SK-N-SH treated with all-trans-retinoic acid at 6 μM for 48 hours (cell line): Measurements from ENCODE around the gene IL3RA.
A peak's percentile ranks its signal among the peaks of the same experiment; 100 is the strongest.

Experiments used
- ATAC-seq: fragments of 200-7000 bp; cut with Tn5 transposase; 3 replicates; pipeline ENCODE4 v1.9.1; 2020; ENCODE audit warnings: mild to moderate bottlenecking, moderate library complexity
- ARNTL ChIP-seq: fragments of 450-650 bp; formaldehyde crosslinking; IDR thresholded peaks from 2 replicates; pipeline ENCODE4 v1.5.0; 2020; ENCODE audit warnings: low read depth, mild to moderate bottlenecking, moderate library complexity, borderline replicate concordance
- BACH2 ChIP-seq: fragments of 250-450 bp; sonication (Bioruptor Pico); IDR thresholded peaks from 2 replicates; pipeline ENCODE4 v1.9.0; 2021; ENCODE audit warnings: mild to moderate bottlenecking, borderline replicate concordance
- CREB5 ChIP-seq: fragments of 250-450 bp; sonication (Bioruptor Pico); IDR thresholded peaks from 2 replicates; pipeline ENCODE4 v1.5.1; 2020; ENCODE audit warnings: low read depth, mild to moderate bottlenecking, moderate library complexity
- CSDC2 ChIP-seq: fragments of 250-450 bp; sonication (Bioruptor Pico); IDR thresholded peaks from 2 replicates; pipeline ENCODE4 v1.5.0; 2020; ENCODE audit warnings: mild to moderate bottlenecking, moderate library complexity
- CSRNP3 ChIP-seq: fragments of 250-450 bp; sonication (Bioruptor Pico); IDR thresholded peaks from 2 replicates; pipeline ENCODE4 v1.5.1; 2021; ENCODE audit warnings: mild to moderate bottlenecking, moderate library complexity
- ESRRG ChIP-seq: fragments of 250-450 bp; sonication (Bioruptor Pico); IDR thresholded peaks from 2 replicates; pipeline ENCODE4 v1.6.1; 2021; ENCODE audit warnings: mild to moderate bottlenecking
- GLIS3 ChIP-seq: fragments of 250-450 bp; sonication (Bioruptor Pico); IDR thresholded peaks from 2 replicates; pipeline ENCODE4 v1.5.0; 2020; ENCODE audit warnings: mild to moderate bottlenecking, moderate library complexity
- ISL1 ChIP-seq: fragments of 250-450 bp; sonication (Bioruptor Pico); IDR thresholded peaks from 2 replicates; pipeline ENCODE4 v2.1.2; 2022; ENCODE audit warnings: mild to moderate bottlenecking, moderate library complexity
- OSR1 ChIP-seq: fragments of 250-450 bp; sonication (Bioruptor Pico); IDR thresholded peaks from 2 replicates; pipeline ENCODE4 v1.8.0; 2022; ENCODE audit warnings: moderate library complexity, mild to moderate bottlenecking, inconsistent platforms
- PPARA ChIP-seq: fragments of 250-450 bp; sonication (Bioruptor Pico); IDR thresholded peaks from 2 replicates; pipeline ENCODE4 v1.5.0; 2020; ENCODE audit warnings: mild to moderate bottlenecking, borderline replicate concordance
- RARB ChIP-seq: fragments of 250-450 bp; sonication (Bioruptor Pico); IDR thresholded peaks from 2 replicates; pipeline ENCODE4 v1.8.0; 2021; ENCODE audit warnings: mild to moderate bottlenecking, moderate library complexity
- SNAI2 ChIP-seq: fragments of 250-450 bp; sonication (Bioruptor Pico); IDR thresholded peaks from 2 replicates; pipeline ENCODE4 v1.5.0; 2020; ENCODE audit warnings: mild to moderate bottlenecking, moderate library complexity
- TCF4 ChIP-seq: fragments of 250-450 bp; sonication (Bioruptor Pico); IDR thresholded peaks from 2 replicates; pipeline ENCODE4 v1.8.0; 2021; ENCODE audit warnings: mild to moderate bottlenecking, moderate library complexity, borderline replicate concordance
- TOX ChIP-seq: fragments of 250-450 bp; sonication (Bioruptor Pico); IDR thresholded peaks from 2 replicates; pipeline ENCODE4 v1.8.0; 2021; ENCODE audit warnings: mild to moderate bottlenecking, moderate library complexity, borderline replicate concordance
- ZC3H10 ChIP-seq: fragments of 250-450 bp; sonication (Bioruptor Pico); IDR thresholded peaks from 2 replicates; pipeline ENCODE4 v1.5.1; 2021; ENCODE audit warnings: mild to moderate bottlenecking, moderate library complexity
- ZFP3 ChIP-seq: fragments of 250-450 bp; sonication (Bioruptor Pico); IDR thresholded peaks from 2 replicates; pipeline ENCODE4 v1.5.0; 2020; ENCODE audit warnings: mild to moderate bottlenecking, moderate library complexity
- ZNF565 ChIP-seq: fragments of 450-650 bp; formaldehyde crosslinking; conservative IDR thresholded peaks from 2 replicates; pipeline ENCODE4 v1.5.0; 2020; ENCODE audit warnings: low read depth, mild to moderate bottlenecking, moderate library complexity
- ZNF70 ChIP-seq: fragments of 450-650 bp; formaldehyde crosslinking; IDR thresholded peaks from 2 replicates; pipeline ENCODE4 v1.5.0; 2020; ENCODE audit warnings: mild to moderate bottlenecking, moderate library complexity
- ZNF8 ChIP-seq: fragments of 450-650 bp; formaldehyde crosslinking; IDR thresholded peaks from 2 replicates; pipeline ENCODE4 v1.5.0; 2020; ENCODE audit warnings: mild to moderate bottlenecking, moderate library complexity
- TF ChIP-seq, protein P1 (sequence below): fragments of 250-450 bp; sonication (Bioruptor Pico); IDR thresholded peaks from 2 replicates; pipeline ENCODE4 v1.8.0; 2021; ENCODE audit warnings: low read depth, mild to moderate bottlenecking, moderate library complexity, borderline replicate concordance
- TF ChIP-seq, protein P2 (sequence below): fragments of 250-450 bp; sonication (Bioruptor Pico); IDR thresholded peaks from 2 replicates; pipeline ENCODE4 v1.8.0; 2020; ENCODE audit warnings: mild to moderate bottlenecking, moderate library complexity, borderline replicate concordance
- TF ChIP-seq, protein P3 (sequence below): fragments of 250-450 bp; sonication (Bioruptor Pico); IDR thresholded peaks from 2 replicates; pipeline ENCODE4 v1.5.0; 2020; ENCODE audit warnings: mild to moderate bottlenecking, moderate library complexity

Gene IL3RA

DNA sequence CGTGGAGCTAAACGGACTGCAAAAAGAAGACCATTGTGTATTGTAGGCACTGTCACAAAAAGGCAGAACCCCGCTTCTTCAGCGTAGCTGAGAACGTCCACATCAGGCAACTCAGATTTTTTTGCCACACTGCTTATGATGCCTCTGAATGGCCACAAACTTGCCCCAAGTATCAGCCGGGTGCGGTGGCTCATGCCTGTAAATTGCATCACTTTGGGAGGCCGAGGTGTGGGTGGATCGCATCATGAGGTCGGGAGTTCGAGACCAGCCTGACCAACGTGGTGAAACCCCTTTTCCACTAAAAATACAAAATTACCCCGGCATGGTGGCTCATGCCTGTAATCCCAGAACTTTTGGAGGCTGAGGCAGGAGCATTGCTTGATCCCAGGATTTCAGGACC is 14.9 kb upstream of the IL3RA start:
- ATAC-seq, result no peak
- TF ChIP-seq TCF4 (CRISPR knock-in tag) (no peak), ZNF8 (CRISPR knock-in tag) (no peak), OSR1 (no peak), CSDC2 (CRISPR knock-in tag) (no peak), PPARA (CRISPR knock-in tag) (no peak)

DNA sequence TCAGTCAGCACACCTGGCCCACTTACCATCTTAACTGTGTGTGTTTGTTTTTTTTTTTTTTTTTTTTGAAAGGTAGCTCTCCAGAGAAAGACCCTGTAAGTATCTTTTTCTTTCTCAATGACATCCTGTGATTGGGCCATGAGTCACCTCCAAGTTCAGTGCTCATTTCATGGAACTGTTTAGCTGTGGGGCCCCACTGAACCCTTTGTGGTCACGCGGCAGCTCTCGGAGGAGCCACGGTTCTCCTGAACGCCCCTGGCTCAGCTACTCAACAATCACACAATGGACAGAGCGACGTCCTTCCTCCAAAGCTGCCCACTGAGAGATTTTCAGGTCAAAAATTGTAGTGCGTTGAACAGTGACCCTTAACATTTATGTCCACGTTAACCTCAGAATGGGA is 14.2 kb upstream of the IL3RA start:
- no peak for ATAC-seq
- TF ChIP-seq, protein P1, sequence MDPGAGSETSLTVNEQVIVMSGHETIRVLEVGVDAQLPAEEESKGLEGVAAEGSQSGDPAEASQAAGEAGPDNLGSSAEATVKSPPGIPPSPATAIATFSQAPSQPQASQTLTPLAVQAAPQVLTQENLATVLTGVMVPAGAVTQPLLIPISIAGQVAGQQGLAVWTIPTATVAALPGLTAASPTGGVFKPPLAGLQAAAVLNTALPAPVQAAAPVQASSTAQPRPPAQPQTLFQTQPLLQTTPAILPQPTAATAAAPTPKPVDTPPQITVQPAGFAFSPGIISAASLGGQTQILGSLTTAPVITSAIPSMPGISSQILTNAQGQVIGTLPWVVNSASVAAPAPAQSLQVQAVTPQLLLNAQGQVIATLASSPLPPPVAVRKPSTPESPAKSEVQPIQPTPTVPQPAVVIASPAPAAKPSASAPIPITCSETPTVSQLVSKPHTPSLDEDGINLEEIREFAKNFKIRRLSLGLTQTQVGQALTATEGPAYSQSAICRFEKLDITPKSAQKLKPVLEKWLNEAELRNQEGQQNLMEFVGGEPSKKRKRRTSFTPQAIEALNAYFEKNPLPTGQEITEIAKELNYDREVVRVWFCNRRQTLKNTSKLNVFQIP (CRISPR knock-in tag), result no peak
- TF ChIP-seq GLIS3 (CRISPR knock-in tag) (no peak), BACH2 (CRISPR knock-in tag) (no peak), CSRNP3 (CRISPR knock-in tag) (no peak), TOX (no peak), OSR1 (no peak), ZNF565 (CRISPR knock-in tag) (no peak), ESRRG (CRISPR knock-in tag) (no peak), ZC3H10 (no peak), ISL1 (no peak), TCF4 (CRISPR knock-in tag) (no peak), ZNF70 (CRISPR knock-in tag) (no peak), ZNF8 (CRISPR knock-in tag) (no peak), ARNTL (no peak), CREB5 (CRISPR knock-in tag) (no peak), RARB (CRISPR knock-in tag) (no peak), PPARA (CRISPR knock-in tag) (no peak), SNAI2 (CRISPR knock-in tag) (no peak), ZFP3 (CRISPR knock-in tag) (no peak)
- TF ChIP-seq, protein P2, sequence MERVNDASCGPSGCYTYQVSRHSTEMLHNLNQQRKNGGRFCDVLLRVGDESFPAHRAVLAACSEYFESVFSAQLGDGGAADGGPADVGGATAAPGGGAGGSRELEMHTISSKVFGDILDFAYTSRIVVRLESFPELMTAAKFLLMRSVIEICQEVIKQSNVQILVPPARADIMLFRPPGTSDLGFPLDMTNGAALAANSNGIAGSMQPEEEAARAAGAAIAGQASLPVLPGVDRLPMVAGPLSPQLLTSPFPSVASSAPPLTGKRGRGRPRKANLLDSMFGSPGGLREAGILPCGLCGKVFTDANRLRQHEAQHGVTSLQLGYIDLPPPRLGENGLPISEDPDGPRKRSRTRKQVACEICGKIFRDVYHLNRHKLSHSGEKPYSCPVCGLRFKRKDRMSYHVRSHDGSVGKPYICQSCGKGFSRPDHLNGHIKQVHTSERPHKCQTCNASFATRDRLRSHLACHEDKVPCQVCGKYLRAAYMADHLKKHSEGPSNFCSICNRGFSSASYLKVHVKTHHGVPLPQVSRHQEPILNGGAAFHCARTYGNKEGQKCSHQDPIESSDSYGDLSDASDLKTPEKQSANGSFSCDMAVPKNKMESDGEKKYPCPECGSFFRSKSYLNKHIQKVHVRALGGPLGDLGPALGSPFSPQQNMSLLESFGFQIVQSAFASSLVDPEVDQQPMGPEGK (CRISPR knock-in tag), result no peak

DNA sequence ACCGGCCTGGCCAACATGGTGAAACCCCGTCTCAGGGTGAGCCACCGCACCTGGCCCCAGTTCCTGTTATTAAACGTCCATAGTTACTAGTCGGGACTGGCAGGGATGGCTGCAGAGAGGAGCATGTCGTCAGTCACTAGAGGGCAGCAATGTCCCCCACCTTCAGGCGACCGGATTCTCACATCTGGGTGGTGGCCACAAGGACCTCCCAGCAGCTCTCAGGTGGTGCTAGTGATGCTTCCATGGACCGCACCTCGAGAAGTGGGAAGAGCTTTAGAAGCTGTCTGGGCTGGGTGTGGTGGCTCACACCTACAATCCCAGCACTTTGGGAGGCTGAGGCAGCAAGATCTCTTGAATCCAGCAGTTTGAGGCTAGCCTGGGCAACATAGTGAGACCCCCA is 13.3 kb upstream of the IL3RA start:
- TF ChIP-seq, protein P1 (CRISPR knock-in tag), result no peak
- no peak for TF ChIP-seq GLIS3 (CRISPR knock-in tag)
- TF ChIP-seq CSDC2 (CRISPR knock-in tag), result no peak
- TF ChIP-seq PPARA (CRISPR knock-in tag), result no peak
- TF ChIP-seq, protein P3, sequence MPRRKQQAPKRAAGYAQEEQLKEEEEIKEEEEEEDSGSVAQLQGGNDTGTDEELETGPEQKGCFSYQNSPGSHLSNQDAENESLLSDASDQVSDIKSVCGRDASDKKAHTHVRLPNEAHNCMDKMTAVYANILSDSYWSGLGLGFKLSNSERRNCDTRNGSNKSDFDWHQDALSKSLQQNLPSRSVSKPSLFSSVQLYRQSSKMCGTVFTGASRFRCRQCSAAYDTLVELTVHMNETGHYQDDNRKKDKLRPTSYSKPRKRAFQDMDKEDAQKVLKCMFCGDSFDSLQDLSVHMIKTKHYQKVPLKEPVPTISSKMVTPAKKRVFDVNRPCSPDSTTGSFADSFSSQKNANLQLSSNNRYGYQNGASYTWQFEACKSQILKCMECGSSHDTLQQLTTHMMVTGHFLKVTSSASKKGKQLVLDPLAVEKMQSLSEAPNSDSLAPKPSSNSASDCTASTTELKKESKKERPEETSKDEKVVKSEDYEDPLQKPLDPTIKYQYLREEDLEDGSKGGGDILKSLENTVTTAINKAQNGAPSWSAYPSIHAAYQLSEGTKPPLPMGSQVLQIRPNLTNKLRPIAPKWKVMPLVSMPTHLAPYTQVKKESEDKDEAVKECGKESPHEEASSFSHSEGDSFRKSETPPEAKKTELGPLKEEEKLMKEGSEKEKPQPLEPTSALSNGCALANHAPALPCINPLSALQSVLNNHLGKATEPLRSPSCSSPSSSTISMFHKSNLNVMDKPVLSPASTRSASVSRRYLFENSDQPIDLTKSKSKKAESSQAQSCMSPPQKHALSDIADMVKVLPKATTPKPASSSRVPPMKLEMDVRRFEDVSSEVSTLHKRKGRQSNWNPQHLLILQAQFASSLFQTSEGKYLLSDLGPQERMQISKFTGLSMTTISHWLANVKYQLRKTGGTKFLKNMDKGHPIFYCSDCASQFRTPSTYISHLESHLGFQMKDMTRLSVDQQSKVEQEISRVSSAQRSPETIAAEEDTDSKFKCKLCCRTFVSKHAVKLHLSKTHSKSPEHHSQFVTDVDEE, result no peak
- no peak for TF ChIP-seq ZNF70 (CRISPR knock-in tag)
- no peak for TF ChIP-seq OSR1
- TF ChIP-seq RARB (CRISPR knock-in tag), result no peak
- TF ChIP-seq ZC3H10, result no peak
- no peak for TF ChIP-seq TOX
- no peak for TF ChIP-seq ARNTL
- TF ChIP-seq, protein P2 (CRISPR knock-in tag), result no peak
- TF ChIP-seq ZNF8 (CRISPR knock-in tag), result no peak
- TF ChIP-seq ZNF565 (CRISPR knock-in tag), result no peak
- peak; percentile 74 for ATAC-seq
